GM21367 (cell line): ENCODE data around the gene TEX2.

Experiments
- ATAC-seq: cut with Tn5 transposase; IDR thresholded peaks from one replicate; pipeline ENCODE4 v1.9.1; 2021; ENCODE audit not compliant: unreplicated experiment

Gene TEX2

DNA sequence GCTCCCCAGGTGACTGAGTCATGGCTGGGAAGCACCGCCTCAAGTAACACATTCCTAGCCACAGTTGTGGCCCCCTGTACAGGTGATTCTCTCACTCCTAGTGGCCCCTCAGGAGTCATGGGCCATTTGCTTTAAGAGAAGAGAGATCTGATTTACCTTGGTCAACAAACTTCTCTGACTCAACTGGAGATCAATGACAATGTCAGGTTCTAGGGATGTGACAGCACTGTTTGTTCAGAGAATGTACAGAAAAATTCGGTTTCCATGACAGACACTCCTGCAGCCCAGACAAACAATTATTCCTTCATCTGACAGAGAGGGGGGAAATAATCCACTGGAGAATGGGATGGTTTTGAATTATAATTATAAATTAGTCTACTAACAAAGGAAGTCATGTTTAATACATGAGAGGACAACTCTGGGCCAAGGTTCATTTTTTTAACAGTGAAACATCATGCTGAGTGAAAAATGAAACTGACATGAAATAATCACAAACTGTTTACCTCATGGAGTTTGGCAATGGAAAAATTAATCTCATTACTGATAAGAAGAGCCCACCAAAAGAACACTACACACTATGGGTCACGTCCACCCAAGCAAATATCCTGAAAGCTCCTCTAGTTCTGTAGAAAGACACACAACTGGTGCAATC is 142.8 kb downstream of the TEX2 start:
- ATAC-seq, result no peak

GRCh38 chr17:64117981-64118979 is 144.8 kb downstream of the TEX2 start:
- no peak for ATAC-seq

DNA sequence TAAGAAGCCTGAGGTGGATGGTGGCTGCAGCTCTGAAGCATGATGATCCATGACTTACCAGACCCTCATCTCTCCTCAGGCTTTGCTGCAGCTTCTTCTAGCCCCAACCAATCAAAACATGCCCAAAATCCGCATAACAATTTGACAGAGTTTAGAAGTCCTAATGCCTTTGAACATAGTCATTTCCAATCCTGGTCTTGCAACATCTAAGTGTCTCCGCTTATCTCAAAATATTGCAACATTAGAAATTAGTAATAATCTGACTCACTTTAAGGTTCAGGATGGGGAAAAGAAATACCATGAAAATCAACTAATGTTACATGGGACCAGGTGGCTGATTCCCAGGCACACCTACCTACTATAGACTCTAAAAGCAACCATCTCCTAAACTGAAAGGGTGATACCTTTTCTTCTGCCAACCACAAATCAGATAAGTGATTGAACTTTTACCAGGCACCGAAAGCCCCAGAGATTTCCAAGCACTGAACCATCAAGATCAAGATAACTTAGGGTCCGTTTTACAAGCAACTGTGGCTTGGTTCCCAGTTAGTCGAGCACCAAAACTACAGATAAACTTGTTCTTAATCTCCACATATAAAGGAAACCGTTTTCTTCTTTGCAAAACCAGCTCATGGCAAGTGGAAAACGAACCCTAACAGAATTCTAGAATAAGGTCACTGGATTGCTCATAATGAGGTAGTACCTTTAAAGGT is 147.1 kb downstream of the TEX2 start:
- no peak for ATAC-seq

DNA sequence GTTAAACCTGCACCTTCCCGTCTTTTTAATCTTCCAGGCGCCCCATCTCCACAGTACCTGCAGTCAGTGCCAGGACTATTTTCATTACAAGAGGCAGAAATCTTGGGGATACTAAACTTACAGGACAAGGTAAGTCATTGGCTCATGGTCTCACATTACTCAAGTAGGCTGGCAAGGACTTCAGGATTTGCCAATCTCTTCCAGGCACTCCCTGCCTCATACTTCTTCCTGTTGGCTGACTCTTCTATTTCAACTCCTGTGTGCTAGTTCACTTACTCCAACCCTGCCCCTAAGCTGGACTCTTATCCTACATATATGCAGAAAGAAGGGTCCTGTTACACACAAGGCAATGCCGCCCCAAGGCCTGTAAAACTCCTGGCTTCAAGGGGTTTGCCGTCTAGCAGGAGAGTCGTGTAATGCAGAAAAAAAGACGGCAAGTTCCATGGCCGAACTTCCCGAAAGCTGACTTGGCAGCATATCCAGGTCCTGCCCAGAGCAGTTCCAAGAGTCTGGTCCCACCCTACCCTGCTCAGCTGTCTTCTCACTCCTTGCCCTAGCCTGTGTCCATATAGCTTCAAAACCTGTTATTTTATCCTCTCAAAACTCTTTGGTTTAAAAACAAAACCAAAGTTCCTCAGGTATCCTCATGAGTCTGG is 147.9 kb downstream of the TEX2 start:
- no peak for ATAC-seq

DNA sequence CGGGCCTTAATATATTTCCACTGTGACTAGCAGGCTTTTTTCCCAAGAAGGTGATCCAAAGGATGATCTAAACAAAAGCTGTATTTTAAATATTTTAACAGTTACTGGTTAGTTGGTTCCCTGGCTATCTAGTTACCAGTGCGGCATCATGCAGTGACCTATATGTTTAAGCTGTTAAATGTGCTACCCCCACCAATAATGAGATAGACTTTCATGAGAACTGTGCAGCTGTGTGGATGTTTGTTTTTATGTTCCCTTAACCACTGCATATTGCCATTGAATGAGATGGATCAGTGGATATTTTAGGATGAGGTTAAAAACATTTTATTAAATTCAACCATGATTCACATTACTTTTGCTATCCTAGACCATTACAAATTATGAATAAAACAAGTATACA is 150.1 kb downstream of the TEX2 start:
- no peak for ATAC-seq

DNA sequence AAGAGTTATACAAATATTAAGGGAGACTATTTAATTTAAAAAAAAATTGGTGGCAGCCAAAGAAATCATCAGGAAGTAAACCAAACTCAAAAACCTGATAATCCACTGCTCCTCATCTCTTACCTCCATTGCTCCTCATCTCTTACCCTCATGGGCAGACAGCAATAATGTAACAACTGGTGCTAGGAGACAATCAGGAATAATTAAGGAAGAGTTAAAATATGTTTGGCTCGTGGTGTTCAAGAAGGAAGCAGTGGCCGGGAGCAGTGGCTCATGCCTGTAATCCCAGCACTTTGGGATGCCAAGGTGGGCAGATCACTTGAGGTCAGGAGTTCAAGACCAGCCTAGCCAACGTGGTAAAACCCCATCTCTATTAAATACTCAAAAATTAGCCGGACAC is 151.2 kb downstream of the TEX2 start:
- ATAC-seq, result no peak

DNA sequence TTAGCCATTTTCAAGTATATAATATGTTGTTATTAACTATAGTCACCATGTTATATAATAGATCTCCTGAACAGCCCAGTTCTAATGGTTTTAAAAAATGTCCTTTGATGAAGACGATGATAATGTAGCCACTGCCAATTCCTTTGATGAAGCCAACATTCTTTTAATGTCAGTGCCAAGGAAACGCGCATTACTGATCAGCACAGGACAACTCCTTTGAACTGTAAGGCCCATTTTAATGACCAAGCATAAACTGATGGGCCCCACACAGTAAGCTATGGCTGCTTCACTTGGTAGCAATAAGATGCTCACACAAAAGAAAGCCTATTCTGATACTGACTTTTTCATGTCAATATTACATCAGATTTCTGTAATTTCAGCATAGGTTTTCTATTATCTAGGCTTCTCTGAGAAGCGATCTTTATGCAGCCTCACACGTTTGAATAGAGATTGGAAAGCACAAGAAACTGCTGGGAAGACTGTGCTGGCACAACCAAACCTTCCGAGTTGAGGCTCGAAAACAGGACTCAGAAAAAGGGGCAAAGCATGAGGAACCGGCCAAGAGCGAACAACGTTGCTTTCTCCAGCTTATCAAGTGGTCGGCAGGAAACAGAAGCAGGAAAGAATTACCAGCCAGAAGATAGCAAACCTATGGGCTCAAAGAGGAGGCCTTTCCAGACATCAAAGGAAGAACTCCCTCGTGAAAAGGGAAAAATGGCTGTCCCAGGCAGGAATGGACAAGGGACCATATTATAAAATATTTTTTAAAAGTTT is 152.5 kb downstream of the TEX2 start:
- ATAC-seq, result no peak

DNA sequence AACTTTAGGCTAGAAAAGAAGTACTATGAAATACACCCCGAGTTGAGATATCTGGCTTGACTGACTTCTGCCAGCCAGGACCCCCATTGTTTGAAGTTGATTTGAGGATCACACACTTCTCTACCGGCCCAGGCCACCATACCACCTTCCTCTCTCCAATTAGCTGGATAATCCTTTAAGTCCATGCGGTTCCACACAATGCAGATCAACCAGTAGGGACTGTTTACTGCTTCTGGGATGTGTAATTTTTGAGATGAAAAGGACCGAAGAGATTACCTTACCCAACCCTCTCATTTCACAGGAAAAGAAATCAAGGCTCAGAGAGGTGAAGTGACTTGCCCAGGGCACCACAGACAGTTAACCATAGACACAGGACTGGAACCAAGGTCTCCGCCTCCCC is 153.7 kb downstream of the TEX2 start:
- ATAC-seq, result no peak

GRCh38 chr17:64107500-64108236 is 155.4 kb downstream of the TEX2 start:
- no peak for ATAC-seq

DNA sequence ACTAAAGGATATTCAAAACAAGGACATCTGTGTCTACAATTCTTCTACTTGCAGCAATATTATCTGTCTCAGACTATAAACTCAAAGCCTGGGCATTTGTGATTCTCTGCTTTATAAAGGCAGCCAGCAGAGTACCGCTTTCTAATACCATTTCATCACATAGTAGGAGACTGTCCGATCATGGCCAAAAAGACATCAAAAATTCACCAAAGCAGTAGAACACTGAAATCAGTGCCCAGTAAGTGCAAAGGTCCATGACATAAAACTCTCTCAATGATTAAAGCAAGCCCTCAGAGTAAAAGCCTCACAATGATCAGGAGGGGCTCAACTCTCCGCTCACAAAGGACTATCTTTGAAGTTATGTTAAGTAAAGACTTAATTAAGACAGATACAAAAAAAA is 156.1 kb downstream of the TEX2 start:
- no peak for ATAC-seq

GRCh38 chr17:64103391-64104364 is 159.4 kb downstream of the TEX2 start:
- ATAC-seq, result no peak

GRCh38 chr17:64102627-64103390 is 160.3 kb downstream of the TEX2 start:
- no peak for ATAC-seq

DNA sequence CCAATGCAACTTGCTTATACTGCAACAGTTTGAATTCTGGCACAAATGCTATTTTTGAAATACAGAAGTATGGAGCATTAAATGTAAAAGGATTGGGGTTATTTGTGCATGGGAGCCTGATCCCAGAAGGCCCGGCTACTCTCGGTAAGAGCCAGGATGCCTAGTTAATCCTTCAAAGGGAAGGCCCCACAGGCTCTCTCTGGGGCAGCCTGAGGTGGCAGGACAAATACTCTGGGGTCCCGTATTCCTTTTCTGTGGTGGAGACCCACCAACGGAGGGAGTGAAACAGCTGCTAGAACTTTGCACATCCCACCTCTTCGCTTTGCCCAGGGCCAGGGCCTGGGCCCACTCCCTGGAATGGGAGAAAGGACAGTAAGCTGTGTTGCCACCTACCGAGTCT is 163.5 kb downstream of the TEX2 start:
- ATAC-seq, result no peak
